ENCODE data around the gene LRRC4B. TPM values are rescaled to one million over a fixed set of nuclear protein-coding genes. Genes with fewer than 3 reads are reported as not detected.
"Not testable (repeated sequence)": the region's sequence is repeated elsewhere in the genome, so short reads cannot be mapped to it uniquely, and the experiment has no call there.

LRRC4B gene
- total and polyA plus RNA-seq, 12 donors, result 0.07 to 24.1 (median 1.3) TPM

DNA sequence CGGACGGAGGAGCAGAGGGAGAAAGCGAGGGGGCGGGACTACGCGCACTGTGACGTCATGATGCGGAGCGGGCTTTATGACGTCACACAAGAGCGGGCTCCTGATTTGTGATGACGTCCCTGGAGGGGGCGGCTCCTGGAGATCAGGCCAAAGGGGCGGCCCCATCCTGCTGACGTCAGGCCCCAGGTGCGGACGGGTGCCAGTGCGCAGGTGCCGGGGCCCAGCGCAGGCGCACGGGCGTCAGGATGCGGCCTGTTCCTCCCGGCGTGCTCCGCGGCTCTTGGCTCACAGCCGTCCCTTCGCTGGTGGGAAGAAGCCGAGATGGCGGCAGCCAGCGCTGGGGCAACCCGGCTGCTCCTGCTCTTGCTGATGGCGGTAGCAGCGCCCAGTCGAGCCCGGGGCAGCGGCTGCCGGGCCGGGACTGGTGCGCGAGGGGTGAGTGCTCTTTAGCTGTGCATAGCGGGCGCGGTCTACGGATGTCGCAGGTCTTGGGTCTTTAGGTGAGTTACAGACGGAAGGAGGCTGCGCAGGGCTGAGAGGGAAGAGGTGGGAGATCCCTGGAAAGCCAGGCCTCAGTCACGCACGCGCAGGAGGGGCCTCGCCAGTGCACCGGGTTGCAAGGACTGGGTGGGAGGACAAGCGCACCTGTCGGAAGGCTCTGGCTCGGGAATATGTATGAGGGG, 91.9 kb downstream of the LRRC4B start, which contains the start of the genes EMC10 and GARIN5A:
EMC10 (plus strand) TSS at position 284 of the 683 bp plus-strand sequence; CDS start at position 322, 38 bp downstream.
GARIN5A (minus strand) TSS at position 625 of the 683 bp plus-strand sequence; CDS start at position 165, 460 bp downstream.
- TF ChIP-seq, protein P1, sequence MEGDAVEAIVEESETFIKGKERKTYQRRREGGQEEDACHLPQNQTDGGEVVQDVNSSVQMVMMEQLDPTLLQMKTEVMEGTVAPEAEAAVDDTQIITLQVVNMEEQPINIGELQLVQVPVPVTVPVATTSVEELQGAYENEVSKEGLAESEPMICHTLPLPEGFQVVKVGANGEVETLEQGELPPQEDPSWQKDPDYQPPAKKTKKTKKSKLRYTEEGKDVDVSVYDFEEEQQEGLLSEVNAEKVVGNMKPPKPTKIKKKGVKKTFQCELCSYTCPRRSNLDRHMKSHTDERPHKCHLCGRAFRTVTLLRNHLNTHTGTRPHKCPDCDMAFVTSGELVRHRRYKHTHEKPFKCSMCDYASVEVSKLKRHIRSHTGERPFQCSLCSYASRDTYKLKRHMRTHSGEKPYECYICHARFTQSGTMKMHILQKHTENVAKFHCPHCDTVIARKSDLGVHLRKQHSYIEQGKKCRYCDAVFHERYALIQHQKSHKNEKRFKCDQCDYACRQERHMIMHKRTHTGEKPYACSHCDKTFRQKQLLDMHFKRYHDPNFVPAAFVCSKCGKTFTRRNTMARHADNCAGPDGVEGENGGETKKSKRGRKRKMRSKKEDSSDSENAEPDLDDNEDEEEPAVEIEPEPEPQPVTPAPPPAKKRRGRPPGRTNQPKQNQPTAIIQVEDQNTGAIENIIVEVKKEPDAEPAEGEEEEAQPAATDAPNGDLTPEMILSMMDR (IDR thresholded peaks at IDR 0.05), result peak in 2 of 6 experiments; percentile 10 to 21
- peak; percentile 72 to 76 for TF ChIP-seq POLR2A (IDR thresholded peaks at IDR 0.05)
- 2 to 7% (median 3%) methylated on average over 10 to 58 of the region's 58 CpGs for WGBS, 4 donors
- peak within 1 kb of the TSS; percentile 47 to 96 (median 70) for H3K4me3 ChIP-seq
- H3K27me3 ChIP-seq, result no peaks in the 10 kb centered on the region
- DNase-seq, result peak; percentile 91 to 97 (median 94)
- H3K36me3 ChIP-seq (replicated peaks in 1 of 2), result peaks cover 0 to 34% of the 10 kb centered on the region in 2 donors
- intact Hi-C loops (cut with DNase I), result no loop called here
- peak within 1 kb of the TSS in 4 of 5 donors; percentile 36 to 87 (median 66) for H3K27ac ChIP-seq
- no peaks in the 10 kb centered on the region for H3K9me3 ChIP-seq (replicated peaks in 1 of 3)
- peaks cover 9 to 12% of the 10 kb centered on the region in 2 donors for H3K4me1 ChIP-seq (replicated peaks in 1 of 2)

DNA sequence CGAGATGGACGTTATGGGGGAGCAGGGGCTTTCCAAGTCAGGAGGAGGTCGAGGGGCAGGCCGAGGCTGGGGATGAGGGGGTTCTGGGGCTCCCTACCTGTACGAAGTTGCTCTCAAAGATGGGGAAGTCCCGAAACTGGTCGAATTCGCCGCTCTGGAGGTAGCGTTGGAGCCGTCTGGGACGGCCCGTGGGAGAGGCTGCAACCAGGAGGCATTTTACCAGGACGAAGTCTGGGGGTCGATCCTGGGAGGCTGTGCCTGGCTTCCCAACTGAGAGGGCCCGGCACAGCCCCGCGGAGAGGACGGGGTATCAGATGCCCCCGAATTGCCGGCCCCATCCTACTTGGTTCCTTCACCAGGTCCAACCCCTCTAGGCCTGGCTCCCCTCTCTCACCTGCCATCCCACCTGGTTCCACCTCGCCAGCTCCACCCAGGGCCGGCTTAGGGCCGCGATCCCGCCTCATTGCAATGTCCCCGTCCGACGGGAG, 92.5 kb downstream of the LRRC4B start:
- peaks cover 9 to 12% of the 10 kb centered on the region in 2 donors for H3K4me1 ChIP-seq (replicated peaks in 1 of 2)
- peak overlapping the region in 1 of 4 donors; percentile 68 for H3K4me3 ChIP-seq
- H3K27me3 ChIP-seq, result no peaks in the 10 kb centered on the region
- peak overlapping the region in 2 of 5 donors; percentile 45 to 81 for H3K27ac ChIP-seq
- no peaks in the 10 kb centered on the region for H3K9me3 ChIP-seq (replicated peaks in 1 of 3)
- no peak for DNase-seq
- peaks cover 0 to 29% of the 10 kb centered on the region in 2 donors for H3K36me3 ChIP-seq (replicated peaks in 1 of 2)
- 66 to 80% (median 72%) methylated on average over 21 to 29 of the region's 29 CpGs for WGBS, 4 donors
- TF ChIP-seq POLR2A (IDR thresholded peaks at IDR 0.05), result no peak
- TF ChIP-seq, protein P1 (IDR thresholded peaks at IDR 0.05), result peak in 1 of 6 experiments; percentile 14
- intact Hi-C loops (cut with DNase I), result no loop called here

DNA sequence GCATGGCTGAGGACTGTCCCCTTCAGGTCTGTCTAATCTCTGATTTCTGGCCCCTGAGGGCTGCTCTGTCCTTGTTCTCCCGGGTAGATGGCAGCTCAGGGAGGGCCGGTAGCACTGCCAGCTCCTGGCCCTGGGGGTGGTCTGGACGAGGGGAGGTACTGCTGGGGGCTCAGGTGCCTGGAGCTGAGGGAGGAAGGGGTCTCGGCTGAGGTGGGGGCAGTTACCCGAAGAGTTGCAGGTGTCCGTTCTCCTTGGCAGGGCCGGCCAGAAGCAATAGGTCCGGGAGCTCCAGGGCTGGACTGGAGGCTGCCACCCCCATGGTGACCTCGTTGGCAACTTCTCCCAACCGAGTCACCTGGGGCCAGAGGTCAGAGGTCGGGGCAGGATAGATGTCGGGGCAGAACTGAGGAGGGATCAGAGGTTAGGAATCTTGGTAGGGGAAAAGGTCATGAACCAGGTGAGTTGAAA, 93.1 kb downstream of the LRRC4B start:
- no peak overlapping the region for H3K27ac ChIP-seq
- H3K4me1 ChIP-seq (replicated peaks in 1 of 2), result peaks cover 9 to 12% of the 10 kb centered on the region in 2 donors
- H3K36me3 ChIP-seq (replicated peaks in 1 of 2), result peaks cover 0 to 22% of the 10 kb centered on the region in 2 donors
- no peak overlapping the region for H3K4me3 ChIP-seq
- intact Hi-C loops (cut with DNase I), result no loop called here
- DNase-seq, result no peak
- no peaks in the 10 kb centered on the region for H3K27me3 ChIP-seq
- 79 to 86% (median 82%) methylated on average over 9 to 12 of the region's 12 CpGs for WGBS, 4 donors
- no peaks in the 10 kb centered on the region for H3K9me3 ChIP-seq (replicated peaks in 1 of 3)
- TF ChIP-seq POLR2A (IDR thresholded peaks at IDR 0.05), result no peak
- TF ChIP-seq, protein P1 (IDR thresholded peaks at IDR 0.05), result no peak

DNA sequence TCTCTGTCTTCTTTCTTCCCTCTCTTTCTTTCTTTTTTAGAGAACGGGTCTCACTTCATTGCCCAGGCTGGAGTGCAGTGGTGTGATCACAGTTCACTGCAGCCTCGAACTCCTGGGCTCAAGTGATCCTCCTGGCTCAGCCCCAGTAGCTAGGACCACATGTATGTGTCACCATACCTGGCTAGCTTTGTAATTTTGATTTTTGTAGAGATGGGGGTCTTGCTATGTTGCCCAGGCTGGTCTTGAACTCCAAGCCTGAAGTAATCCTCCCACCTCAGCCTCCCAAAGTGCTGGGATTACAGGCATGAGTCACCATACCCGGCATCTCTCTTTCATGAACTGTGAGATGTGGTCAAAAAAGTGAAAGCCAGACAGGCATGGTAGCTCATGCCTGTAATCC, 94.9 kb downstream of the LRRC4B start:
- H3K9me3 ChIP-seq (replicated peaks in 1 of 3); H3K4me3 ChIP-seq; H3K27me3 ChIP-seq; H3K27ac ChIP-seq; DNase-seq; H3K36me3 ChIP-seq (replicated peaks in 1 of 2); intact Hi-C loops (cut with DNase I): not testable (repeated sequence)
- peaks cover 9 to 12% of the 10 kb centered on the region in 2 donors for H3K4me1 ChIP-seq (replicated peaks in 1 of 2)
- 49 to 76% (median 70%) methylated on average over 3 of the region's 3 CpGs for WGBS, 4 donors

Data from adrenal gland (tissue), 12 donors.